NCI-H146 treated with DMSO at 0.1 percent for 48 hours (cell line): Measurements from ENCODE around the gene LYPD4.

Experiments
- DNase-seq: peaks from one replicate; lab custom pipeline; 2025; ENCODE audit not compliant: unreplicated experiment; lab: John Stamatoyannopoulos, UW

LYPD4 gene, protein sequence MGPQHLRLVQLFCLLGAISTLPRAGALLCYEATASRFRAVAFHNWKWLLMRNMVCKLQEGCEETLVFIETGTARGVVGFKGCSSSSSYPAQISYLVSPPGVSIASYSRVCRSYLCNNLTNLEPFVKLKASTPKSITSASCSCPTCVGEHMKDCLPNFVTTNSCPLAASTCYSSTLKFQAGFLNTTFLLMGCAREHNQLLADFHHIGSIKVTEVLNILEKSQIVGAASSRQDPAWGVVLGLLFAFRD

DNA sequence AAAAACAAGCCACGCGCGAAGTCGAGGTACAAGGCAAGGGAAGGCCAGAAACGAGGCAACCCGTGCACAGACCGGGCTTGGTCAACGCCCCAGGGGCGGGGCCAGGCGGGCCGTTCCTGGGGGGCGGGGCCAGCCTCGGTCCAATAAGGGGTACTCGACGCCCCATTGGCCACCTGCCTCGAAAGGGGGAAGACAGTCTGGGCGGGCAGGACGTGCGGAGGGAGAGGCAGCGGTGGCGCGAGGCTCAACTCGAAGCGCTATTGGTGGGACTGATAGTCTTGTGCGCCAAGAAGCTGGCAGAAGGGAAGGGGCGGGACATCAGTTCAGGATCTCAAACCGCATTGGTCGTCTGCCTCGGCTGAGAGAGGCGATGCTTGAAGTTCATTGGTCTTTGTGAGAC, at the start of gene LYPD4:
Gene LYPD4 (minus strand): TSS at position 83 of the 400 bp plus-strand sequence. CDS start 5,398 bp downstream, outside the sequence.
- DNase-seq = no peak

DNA sequence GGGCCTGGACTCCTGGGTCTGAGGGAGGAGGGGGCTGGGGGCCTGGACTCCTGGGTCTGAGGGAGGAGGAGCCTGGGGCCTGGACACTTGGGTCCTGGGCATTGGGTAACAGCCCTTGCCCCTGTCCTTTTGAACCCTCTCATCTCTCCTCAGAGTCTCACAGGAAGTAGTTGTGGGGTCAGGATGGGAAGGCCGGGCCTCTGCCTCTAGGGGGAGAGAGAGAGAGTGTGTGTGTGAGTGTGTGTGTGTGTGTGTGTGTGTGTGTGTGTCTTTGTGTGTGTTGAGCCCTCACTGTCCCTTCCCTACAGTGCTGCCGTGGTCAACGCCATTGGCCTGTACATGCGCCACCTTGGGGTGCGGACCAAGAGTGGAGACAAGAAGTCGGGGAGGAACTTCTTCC, 49.4 kb upstream of the LYPD4 start:
- no peak for DNase-seq

DNA sequence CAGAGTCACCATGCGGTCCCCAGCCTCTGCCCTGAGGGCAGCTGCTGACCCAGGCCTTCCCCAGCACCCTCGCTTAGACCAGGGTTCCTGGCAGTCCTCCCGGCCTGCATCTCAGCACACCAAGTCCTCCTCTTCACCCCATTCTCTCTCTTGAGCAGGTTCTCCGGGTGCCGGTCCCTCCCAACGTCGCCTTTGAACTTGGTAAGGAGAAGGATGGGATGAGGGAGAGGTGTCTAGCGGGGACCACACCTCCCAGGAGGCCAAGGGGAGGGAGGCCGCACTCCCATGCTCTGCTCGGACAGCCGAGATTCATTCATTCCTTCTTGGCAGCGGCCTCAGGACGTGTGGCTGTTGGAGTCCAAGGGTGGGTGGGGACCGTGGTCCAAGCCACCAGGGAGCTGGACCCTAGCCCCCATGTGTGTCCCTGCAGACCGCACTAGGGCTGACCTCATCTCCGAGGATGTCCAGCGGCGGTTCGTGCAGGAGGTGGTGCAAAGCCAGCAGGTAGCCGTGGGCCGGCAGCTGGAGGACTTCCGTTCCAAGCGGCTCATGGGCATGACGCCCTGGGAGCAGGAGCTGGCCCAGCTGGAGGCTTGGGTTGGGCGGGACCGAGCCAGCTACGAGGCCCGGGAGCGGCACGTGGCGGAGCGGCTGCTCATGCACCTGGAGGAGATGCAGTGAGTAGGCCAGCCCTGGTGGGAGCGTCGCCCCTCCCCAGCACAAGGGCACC, 47.9 kb upstream of the LYPD4 start:
- DNase-seq = no peak

DNA sequence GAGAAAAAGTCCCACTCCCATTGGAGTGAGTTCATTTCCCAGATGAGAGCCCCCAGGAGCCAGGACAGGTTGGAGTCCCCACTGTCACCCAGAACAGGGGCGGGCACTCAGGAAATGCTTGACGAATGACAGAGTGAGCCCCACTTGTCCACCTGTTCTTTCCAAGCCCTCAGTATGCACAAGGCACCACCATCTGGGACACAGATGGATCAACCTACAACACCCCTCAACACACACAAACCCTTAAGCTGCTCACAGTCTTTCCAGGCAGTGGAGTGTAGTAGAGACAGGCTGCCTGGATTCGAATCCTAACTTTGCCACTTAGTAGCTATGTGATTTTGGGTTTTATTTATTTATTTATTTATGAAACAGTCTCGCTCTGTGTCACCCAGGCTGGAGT, 46.5 kb upstream of the LYPD4 start:
- DNase-seq = no peak

DNA sequence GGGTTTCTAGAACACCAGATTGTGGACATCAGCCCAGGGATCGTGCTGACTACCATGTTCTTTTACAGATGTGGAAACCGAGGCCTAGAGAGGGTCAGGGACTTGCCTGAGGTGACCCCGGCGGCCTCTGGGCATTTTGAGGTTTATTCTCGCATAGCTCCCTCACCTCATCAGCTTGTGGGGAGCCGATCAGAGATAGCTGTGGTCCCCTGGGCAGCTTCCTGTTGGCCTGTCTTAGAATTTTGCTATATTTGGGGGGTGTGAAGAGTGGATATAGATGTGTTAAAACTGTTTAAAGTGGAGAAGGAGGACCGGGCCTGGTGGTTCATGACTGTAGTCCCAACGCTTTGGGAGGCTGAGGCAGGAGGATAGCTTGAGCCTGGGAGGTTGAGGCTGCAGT, 45.4 kb upstream of the LYPD4 start:
- DNase-seq = no peak

DNA sequence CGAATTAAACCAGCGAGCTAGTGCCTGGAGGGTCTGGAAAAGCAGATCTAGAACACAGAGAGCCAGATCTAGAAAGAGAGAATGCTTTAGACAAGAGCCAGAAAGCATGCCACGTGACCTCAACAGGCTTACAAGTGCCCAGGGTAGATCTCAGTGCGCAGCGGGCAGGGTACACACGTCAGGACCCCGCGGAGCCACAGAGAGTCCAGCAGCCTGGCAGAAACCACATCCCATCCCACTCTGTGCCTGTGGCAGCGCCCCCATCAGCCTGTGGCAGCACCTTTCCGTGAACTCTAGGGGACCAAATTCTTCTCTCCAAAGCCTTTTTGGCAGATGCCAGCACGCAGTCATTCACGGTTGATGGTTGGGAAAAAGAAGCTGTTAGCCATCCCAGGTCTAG, 44.4 kb upstream of the LYPD4 start:
- DNase-seq = no peak

DNA sequence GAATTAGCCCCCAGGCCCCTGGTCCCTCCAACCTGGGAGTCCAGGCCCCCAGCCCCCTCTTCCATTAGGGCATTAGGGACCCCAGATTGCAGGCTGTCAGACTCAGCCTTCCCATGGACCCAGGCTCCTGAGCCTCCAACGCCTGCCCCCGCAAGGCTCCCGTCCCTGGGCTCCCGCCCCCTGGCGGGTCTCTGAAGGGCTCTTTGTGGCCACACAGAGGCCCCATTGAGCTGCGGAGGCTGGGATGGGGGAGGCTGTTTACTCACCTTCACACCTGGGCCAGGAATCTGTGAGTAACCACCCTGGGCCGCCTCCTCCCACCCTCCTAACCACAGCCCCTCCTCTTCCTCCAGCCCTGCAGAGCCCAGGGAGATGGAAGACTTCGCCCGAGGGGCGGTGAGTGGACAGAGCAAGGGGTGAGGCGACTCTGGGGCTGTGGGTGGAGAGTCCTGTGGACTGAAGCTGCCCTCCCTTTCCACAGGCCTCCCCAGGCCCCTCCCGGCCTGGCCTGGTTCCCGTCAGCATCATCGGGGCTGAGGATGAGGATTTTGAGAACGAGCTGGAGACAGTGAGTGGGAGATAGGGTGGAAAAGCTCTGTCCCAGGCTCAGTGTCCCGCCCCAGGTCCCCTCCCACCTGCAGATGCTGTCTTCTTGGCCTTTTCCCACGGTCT, 43.4 kb upstream of the LYPD4 start:
- DNase-seq = no peak

DNA sequence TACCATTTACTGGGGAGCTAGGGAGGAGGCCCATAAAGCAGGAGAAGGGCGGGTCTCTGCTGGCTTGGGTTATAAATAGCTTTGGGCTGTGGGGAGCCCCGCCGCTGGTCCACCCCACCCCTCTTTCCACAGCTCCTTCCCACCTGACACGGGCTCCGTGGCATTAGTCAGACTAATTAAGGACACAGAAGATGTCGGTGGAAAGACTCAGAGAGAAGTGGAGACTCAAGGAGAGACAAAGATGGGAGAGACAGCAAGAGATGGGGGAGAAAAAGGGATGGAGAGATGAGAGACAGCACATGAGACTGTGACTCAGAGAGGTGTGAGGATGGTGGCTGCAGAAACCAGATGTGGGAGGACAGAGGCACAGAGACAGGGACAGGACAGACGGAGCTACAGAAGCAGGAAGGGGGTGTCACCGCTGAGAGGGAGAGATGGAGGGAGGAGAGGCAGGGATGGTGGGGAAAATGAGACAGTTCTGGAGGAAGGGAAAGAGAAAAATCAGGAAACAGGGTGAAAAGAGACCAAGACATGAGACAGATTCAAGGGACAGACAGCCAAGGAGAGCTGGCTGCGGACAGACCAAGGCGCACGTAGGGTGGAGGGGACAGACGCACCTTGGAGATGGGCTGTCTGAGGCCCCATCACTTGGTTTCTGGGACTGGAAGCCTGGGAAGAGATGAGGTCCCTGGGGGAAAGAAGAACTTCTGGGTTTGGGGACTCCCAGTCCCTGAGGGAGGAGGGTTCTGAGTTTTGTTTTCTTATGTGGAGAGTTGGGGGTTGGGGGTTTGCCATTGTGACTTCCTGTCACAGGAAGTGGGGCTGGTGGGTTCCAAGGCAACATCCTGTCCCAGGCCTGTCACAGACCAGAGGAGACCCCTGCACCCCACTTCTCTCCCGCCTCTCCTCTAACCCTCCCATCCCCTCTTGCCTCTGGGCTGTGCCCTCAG, 42.6 kb upstream of the LYPD4 start:
- no peak for DNase-seq

DNA sequence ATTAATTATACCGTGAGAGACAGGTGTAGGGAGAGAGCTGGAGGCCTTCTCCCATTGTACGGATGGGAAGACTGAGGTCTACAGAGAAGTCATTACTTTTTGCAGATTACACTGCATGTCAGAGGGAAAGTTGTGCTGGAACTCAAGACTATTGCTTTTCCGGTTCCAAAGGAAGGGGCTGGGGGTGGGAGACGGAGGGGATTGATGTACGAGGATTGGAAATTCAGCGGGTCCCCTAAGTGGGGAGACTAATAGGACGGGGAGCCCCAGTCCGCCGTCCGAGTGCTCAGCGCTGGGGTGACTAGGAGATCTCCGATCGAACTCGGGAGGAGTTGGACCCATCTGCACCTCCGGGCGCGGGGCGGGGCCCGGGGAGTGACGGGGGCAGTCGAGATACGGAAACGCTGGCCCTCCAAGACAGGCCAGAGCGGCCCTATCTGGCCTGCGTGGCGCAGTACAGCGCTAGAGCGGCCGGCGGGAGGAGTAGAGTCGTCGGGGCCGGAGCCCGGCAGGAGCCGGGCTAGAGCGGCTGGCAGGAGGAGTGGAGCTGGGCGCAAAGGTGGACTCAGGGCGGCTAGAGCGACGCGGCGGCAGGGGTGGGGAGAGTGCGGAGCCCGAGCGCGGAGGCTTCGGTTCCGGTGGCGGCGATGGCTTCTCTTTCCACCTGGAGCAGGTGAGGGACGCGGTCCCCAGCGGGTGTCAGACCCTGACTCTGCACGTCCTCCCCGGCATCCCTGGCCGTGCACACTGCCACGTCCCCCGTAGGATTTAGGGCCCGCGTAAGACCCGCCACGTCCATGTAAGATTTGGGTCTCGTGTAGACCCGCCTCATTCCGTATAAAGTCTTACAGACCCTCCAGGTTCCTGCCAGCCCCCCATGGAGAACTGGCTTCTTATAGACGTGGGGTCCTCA, 39.6 kb upstream of the LYPD4 start:
- peak; percentile 96 for DNase-seq

DNA sequence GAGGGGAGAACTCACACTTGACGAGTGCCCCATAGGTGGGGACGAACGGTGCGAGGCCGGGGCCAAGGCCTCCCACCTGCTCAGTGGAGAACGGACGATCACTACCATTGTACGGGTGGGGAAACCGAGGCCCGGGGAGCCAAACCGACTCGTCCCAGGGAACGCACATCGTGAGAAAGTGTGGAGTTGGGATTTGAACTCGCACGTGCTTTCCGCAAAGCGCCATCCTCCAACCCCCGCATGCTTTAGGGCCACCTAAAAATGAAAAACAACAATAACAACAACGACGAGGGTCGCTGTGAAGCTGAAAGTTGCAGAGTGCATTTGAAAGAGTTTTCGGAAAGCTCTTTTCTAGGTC, 39.0 kb upstream of the LYPD4 start:
- no peak for DNase-seq

DNA sequence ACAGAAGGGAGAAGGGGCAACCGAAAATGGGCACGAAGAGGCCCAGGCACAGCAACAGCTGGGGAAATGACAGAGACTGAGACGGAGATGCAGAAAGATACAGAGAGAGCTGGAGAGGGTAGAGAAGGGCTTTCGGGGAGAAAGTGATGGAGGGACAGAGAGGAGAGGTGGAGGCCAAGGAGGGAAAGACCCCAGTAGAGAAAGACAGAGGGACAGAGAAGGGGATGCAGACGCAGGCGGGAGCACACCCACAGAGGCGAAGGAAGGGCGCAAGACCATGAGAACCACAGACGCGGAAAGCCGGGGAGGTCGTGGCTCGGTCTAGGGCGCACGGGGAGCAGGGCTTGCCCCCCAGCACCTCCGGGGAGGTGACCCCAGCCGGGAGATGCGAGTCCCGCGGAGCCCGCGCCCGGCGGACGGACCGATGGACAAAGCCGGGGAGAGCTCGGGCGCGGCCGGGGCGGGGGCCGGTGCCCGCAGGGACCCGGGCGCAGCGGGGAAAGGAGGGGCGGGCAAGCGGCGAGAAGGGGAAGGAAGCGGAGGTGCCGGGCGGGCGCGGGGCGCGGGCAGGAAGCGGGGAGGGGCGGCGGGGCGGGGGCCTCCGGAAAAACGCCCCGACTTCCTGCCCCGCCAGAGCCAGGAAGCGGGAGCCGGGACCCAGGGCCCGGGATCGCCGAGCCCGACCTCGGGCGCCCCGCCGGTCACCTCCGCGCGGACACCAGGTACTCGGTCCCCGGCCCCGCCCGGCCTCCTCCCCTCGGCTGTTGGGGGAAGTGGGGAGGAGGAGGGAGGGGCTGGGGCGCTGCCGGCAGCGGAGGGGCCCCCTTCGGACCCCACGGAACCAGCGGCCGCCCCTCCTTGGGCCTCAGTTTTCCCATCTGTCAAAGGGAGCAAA, 38.3 kb upstream of the LYPD4 start, which contains the start of gene ARHGEF1:
Gene ARHGEF1 (plus strand): TSS at position 617 of the 895 bp plus-strand sequence. CDS start 4,899 bp downstream, outside the sequence.
- DNase-seq = peak; percentile 9

DNA sequence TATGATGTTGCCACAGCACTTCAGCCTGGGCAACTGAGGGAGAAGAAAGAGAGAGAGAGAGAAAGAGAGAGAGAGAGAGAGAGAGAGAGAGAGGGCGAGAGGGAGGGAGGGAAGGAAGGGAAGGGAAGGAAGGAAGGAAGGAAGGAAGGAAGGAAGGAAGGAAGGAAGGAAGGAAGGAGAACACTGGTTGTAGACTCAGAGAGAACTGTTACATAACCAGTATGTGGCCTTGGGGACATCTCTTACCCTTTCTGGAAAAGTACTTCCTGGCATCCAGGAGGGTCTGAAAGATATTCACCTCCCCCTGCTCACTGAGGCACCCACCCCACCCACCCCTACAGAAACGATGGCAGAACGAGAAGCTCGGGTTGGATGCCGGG, 35.8 kb upstream of the LYPD4 start:
- no peak for DNase-seq

DNA sequence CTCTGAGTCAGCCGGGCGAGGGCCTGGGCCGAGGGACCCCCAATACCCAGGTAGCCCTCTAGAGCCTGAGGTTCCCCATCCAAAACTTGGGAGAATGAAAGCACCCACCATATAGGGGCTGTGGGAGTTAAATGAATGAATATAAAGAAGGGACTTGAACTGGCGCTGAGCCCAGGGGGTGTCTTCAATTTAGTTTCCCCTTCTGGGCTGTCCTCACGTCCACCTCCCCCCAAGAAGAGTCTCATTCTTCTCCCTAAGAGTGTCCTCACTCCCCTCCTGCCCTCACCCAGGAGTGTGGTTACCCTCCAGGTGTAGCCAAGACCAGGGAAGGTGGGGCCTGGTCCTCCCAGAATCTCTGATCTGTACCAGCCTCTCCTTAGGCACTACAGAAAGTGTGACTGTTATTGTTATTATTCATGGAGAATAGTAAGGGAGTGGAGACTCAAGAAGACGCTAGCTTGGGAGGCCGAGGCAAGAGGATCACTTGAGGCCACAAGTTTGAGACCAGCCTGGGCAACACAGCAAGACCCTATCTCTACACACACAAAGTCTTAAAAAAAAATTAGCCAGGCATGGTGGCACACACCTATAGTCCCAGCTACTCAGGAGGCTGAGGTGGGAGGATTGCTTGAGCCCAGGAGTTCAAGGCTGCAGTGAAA, 35.3 kb upstream of the LYPD4 start:
- no peak for DNase-seq

DNA sequence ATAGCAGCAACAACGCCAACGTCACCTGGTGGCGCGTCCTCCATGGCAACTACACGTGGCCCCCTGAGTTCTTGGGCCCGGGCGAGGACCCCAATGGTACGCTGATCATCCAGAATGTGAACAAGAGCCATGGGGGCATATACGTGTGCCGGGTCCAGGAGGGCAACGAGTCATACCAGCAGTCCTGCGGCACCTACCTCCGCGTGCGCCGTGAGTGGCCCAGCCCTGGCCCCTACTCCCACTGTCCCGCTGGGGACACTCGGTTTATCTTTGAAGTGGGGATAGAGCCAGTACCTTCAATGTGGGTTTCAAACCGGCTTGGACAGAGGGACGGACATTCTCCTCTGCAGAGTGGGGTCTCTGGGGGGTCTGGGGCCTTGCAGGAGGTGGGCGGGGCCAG, 34.6 kb upstream of the LYPD4 start:
- DNase-seq = no peak

DNA sequence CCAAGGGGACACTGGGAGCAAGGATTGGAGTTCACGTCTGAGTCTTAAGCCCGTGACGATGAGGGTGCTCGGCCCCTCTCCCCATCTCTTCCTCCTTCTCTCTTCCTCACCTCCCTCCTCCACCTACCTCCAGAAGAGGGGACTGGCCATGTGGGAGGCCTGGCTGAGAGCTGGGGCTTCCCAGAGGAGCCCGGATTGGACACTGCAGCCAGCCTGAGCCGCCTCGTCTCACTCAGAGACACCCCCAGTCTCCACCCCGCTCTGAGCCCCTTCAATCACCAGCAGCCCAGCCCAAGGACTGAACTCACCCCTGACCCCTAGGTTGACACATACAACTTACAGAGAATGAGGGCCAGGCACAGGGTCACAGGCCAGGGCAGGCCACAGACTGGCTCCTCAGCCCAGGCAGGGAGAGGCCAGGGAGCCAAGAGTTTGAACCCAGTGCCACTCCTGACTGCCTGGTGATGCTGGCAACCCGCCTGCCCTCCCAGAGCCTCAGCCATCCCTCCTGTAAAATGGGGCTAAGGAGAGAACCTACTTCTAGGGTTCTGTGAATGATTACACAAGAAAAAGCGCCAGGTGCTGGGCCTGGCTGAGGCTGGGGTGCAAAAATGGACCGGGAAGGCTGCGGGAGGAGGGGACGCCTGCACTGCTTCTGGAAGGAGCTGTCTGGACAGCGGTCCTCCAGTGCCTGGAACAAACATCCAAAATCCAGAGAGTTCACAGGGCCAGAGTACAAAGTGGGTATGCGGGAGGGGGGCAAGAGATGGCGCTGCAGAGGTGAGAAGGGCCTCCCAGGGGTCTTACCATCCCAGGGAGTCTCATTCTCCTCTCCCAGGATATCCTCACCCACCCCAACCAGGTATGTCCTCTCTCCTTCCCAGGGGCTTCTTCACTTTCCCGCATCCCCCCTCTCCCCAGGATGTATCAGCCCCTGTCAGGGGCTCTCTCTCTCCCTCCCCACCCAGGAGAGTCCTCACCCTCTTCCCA, 33.7 kb upstream of the LYPD4 start:
- no peak for DNase-seq

DNA sequence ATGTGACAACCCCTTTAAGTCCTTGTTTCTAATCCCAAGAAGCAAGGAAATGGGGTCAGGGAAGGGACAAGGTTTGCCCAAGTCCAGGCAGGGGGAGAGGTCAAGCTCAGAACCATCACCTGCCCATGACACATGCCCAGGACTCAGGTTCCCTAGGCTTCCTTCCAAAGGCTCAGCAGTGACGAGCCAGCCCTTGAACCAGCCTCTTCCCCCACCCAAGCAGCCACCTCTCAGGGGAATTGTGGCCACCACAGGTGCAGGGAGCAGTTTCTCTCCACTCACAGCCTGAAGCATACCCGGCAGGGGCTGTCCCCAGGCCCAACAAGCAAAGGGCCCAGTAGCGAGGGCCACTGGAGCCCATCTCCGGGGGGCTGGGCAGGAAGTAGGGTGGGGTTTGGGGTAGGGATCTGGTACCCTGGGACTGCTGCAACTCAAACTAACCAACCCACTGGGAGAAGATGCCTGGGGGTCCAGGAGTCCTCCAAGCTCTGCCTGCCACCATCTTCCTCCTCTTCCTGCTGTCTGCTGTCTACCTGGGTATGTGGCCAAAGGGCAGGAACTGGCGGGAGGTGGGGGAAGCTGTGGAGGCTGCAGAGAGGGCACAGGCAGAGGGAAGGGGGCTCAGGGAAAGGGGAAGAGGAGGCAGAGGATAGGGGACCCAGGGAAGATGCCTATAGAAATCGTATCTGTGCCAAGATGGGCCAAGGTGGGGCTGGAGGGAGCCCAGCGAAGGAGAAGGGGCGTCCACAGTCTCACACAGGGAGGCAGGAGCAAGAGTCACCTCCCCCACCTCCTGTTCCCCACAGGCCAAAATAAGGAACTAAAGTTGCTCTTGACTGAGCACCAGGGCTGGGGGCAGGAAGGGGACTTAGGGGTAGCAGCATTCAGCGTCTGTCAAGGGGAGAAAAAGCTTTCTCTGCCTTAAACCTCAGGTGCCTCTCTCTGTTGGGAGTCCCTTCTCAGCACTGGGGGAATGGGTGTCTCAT, 32.7 kb upstream of the LYPD4 start, which contains the start of gene CD79A:
Gene CD79A (plus strand): TSS at position 433 of the 986 bp plus-strand sequence. CDS start 26 bp downstream, at position 459.
- no peak for DNase-seq
